ENCODE measurements around the gene SNAP29. TPM values are rescaled to one million over a fixed set of nuclear protein-coding genes. Genes with fewer than 3 reads are reported as not detected.

SNAP29 gene
- total and polyA plus RNA-seq, 9 of the 15 experiments (the other 6 are each of a cell fraction or from before 2014, with no cell fraction given) = 19.5 to 250 (median 75.9) TPM

DNA sequence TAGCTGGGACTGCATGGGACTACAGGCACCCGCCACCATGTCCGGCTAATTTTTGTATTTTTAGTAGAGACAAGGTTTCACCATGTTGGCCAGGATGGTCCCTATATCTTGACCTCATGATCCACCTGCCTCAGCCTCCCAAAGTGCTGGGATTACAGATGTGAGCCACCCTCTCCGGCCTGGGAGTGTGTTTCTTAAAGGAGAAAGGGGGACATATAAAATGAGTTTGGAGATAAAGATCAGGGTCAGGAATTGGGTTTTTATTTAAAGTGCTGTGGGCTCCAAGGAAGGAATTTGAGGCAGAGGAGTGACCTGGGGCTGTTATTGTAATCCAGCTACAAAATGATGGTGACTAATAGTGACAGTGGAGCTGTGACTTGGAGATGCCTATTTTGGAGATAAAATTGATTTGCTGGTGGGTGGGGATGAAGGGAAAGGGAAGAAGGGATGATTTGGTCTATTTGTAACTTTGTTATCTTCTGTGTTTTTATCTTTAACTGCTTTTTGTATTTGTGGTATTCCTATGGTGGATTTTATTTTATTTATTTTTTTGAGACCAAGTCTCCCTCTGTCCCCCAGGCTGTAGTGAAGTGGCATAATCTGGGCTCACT, 63.4 kb downstream of the SNAP29 start (continued):
- TF ChIP-seq STAT6 (CRISPR knock-in tag; IDR thresholded peaks at IDR 0.05) (no peak; the same call in 1 of the 2 replicates), ZNF551 (CRISPR knock-in tag; IDR thresholded peaks at IDR 0.05) (no peak), FOXK2 (conservative IDR thresholded peaks at IDR 0.05 in 1 of 2, IDR thresholded peaks at IDR 0.05 in 1 of 2; ENCODE audit: low read depth in 2 of 2) (no peak), ZNF311 (CRISPR knock-in tag; IDR thresholded peaks at IDR 0.05) (no peak), GTF2E2 (tag; IDR thresholded peaks at IDR 0.05) (no peak), TBL1XR1 (IDR thresholded peaks at IDR 0.05; ENCODE audit: low read length in 2 of 2) (0 out of 4 replicates have a peak, but pooled peaks of 1 of the 2 experiments have one; percentile 4), CAMTA2 (CRISPR knock-in tag; conservative IDR thresholded peaks at IDR 0.05) (no peak), NFXL1 (CRISPR knock-in tag; IDR thresholded peaks at IDR 0.05) (no peak), JUNB (CRISPR knock-in tag; conservative IDR thresholded peaks at IDR 0.05) (no peak), PCBP1 (IDR thresholded peaks at IDR 0.05; ENCODE audit: low read depth, low read length, poor library complexity, severe bottlenecking) (no peak), ZNF253 (CRISPR knock-in tag; conservative IDR thresholded peaks at IDR 0.05) (0 out of 2 replicates have a peak, but pooled peaks have one; percentile 60), ETV1 (tag; conservative IDR thresholded peaks at IDR 0.05; ENCODE audit: low read depth) (no peak), TBP (optimal IDR thresholded peaks at IDR 0.05; ENCODE audit: low read depth, low read length) (no peak), ZNF780A (CRISPR knock-in tag; IDR thresholded peaks at IDR 0.05) (no peak), SRSF9 (IDR thresholded peaks at IDR 0.05; ENCODE audit: borderline replicate concordance, low read depth, low read length) (no peak), ZNF41 (CRISPR knock-in tag; conservative IDR thresholded peaks at IDR 0.05) (no peak), POU5F1 (IDR thresholded peaks at IDR 0.05; ENCODE audit: borderline replicate concordance, low read depth, low read length, partially characterized antibody) (no peak)
- TF ChIP-seq, protein P1, sequence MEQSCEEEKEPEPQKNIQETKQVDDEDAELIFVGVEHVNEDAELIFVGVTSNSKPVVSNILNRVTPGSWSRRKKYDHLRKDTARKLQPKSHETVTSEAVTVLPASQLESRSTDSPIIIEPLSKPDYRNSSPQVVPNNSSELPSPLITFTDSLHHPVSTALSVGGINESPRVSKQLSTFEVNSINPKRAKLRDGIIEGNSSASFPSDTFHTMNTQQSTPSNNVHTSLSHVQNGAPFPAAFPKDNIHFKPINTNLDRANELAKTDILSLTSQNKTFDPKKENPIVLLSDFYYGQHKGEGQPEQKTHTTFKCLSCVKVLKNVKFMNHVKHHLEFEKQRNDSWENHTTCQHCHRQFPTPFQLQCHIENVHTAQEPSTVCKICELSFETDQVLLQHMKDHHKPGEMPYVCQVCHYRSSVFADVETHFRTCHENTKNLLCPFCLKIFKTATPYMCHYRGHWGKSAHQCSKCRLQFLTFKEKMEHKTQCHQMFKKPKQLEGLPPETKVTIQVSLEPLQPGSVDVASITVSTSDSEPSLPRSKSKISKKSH (CRISPR knock-in tag; IDR thresholded peaks at IDR 0.05) = no peak
- TF ChIP-seq, protein P2, sequence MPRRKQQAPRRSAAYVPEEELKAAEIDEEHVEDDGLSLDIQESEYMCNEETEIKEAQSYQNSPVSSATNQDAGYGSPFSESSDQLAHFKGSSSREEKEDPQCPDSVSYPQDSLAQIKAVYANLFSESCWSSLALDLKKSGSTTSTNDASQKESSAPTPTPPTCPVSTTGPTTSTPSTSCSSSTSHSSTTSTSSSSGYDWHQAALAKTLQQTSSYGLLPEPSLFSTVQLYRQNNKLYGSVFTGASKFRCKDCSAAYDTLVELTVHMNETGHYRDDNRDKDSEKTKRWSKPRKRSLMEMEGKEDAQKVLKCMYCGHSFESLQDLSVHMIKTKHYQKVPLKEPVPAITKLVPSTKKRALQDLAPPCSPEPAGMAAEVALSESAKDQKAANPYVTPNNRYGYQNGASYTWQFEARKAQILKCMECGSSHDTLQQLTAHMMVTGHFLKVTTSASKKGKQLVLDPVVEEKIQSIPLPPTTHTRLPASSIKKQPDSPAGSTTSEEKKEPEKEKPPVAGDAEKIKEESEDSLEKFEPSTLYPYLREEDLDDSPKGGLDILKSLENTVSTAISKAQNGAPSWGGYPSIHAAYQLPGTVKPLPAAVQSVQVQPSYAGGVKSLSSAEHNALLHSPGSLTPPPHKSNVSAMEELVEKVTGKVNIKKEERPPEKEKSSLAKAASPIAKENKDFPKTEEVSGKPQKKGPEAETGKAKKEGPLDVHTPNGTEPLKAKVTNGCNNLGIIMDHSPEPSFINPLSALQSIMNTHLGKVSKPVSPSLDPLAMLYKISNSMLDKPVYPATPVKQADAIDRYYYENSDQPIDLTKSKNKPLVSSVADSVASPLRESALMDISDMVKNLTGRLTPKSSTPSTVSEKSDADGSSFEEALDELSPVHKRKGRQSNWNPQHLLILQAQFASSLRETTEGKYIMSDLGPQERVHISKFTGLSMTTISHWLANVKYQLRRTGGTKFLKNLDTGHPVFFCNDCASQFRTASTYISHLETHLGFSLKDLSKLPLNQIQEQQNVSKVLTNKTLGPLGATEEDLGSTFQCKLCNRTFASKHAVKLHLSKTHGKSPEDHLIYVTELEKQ (CRISPR knock-in tag; IDR thresholded peaks at IDR 0.05) = no peak
- TF ChIP-seq, protein P3, sequence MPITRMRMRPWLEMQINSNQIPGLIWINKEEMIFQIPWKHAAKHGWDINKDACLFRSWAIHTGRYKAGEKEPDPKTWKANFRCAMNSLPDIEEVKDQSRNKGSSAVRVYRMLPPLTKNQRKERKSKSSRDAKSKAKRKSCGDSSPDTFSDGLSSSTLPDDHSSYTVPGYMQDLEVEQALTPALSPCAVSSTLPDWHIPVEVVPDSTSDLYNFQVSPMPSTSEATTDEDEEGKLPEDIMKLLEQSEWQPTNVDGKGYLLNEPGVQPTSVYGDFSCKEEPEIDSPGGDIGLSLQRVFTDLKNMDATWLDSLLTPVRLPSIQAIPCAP (CRISPR knock-in tag; IDR thresholded peaks at IDR 0.05; ENCODE audit: borderline replicate concordance) = no peak
